Liver (tissue), 9 donors: ENCODE measurements around the gene SYNGR2. TPM values are rescaled to one million over a fixed set of nuclear protein-coding genes. Genes with fewer than 3 reads are reported as not detected.

ENCODE experiments used
- DNase-seq: peaks from one replicate; pipeline ENCODE4 v3.0.0-alpha.2; 2017; ENCODE audit warnings: low spot score
- H3K27ac ChIP-seq, 2 donors: one replicate each; pipeline ENCODE4 v1.7.0; 2013; ENCODE audit warnings: inconsistent platforms in 2 of 2, low read length in 2 of 2, control low read depth in 1 of 2, low read depth in 1 of 2, mild to moderate bottlenecking in 1 of 2
- H3K27me3 ChIP-seq, 4 donors: one replicate each; pipeline versions ENCODE4 v1.6.1 to v1.7.0; 2013; ENCODE audit warnings: low read length in 3 of 4, inconsistent platforms in 1 of 4, mild to moderate bottlenecking in 1 of 4, moderate library complexity in 1 of 4; ENCODE audit not compliant: control insufficient read depth in 4 of 4, insufficient read depth in 4 of 4
- H3K36me3 ChIP-seq, 4 donors: one replicate each; pipeline versions ENCODE4 v1.6.1 to v1.7.0; 2013; ENCODE audit warnings: low read length in 3 of 4, mild to moderate bottlenecking in 3 of 4, low read depth in 1 of 4, moderate library complexity in 1 of 4; ENCODE audit not compliant: control insufficient read depth in 4 of 4, insufficient read depth in 3 of 4
- H3K4me1 ChIP-seq, 4 donors: one replicate each; pipeline versions ENCODE4 v1.6.1 to v1.7.0; 2013; ENCODE audit warnings: low read length in 3 of 4, mild to moderate bottlenecking in 3 of 4, moderate library complexity in 1 of 4; ENCODE audit not compliant: control insufficient read depth in 4 of 4, insufficient read depth in 4 of 4
- H3K4me3 ChIP-seq, 3 donors: one replicate each; pipeline versions ENCODE4 v1.6.1 to v1.7.0; 2013; ENCODE audit warnings: low read length in 3 of 3, control low read depth in 1 of 3, low read depth in 1 of 3, mild to moderate bottlenecking in 1 of 3
- H3K9ac ChIP-seq, 2 donors: one replicate each; pipeline ENCODE4 v1.7.0; 2013; ENCODE audit warnings: low read length in 2 of 2, mild to moderate bottlenecking in 2 of 2, moderate library complexity in 2 of 2, control low read depth in 1 of 2, low read depth in 1 of 2
- H3K9me3 ChIP-seq, 4 donors: one replicate each; pipeline versions ENCODE4 v1.6.1 to v1.7.0; 2013; ENCODE audit warnings: low read length in 3 of 4; ENCODE audit not compliant: control insufficient read depth in 4 of 4
- ATF3 ChIP-seq: IDR thresholded peaks from 2 replicates; pipeline ENCODE4 v1.6.1; 2016; ENCODE audit warnings: antibody characterized with exemption
- CTCF ChIP-seq: fragments of 150-350 bp; IDR thresholded peaks from 2 replicates; pipeline ENCODE4 v1.5.1; 2017; ENCODE audit warnings: improper control_type of control experiment, low read depth, low read length; ENCODE audit not compliant: missing input control
- EGR1 ChIP-seq, 2 donors: IDR thresholded peaks; 2 replicates each; pipeline ENCODE4 v1.6.1; 2016 to 2018; ENCODE audit warnings: antibody characterized with exemption in 2 of 2, low read depth in 2 of 2
- FOXA1 ChIP-seq: IDR thresholded peaks from 2 replicates; pipeline ENCODE4 v1.6.1; 2016; ENCODE audit warnings: antibody characterized with exemption
- FOXA2 ChIP-seq: IDR thresholded peaks from 2 replicates; pipeline ENCODE4 v1.6.1; 2016; ENCODE audit warnings: antibody characterized with exemption
- HNF4A ChIP-seq, 2 donors: conservative IDR thresholded peaks; 2 replicates each; pipeline ENCODE4 v1.6.1; 2016; ENCODE audit warnings: antibody characterized with exemption in 2 of 2, mild to moderate bottlenecking in 2 of 2
- HNF4G ChIP-seq: IDR thresholded peaks from 2 replicates; pipeline ENCODE4 v1.6.1; 2016; ENCODE audit warnings: antibody characterized with exemption
- JUND ChIP-seq, 2 donors: IDR thresholded peaks; 2 replicates each; pipeline ENCODE4 v1.6.1; 2016; ENCODE audit warnings: antibody characterized with exemption in 2 of 2
- MAX ChIP-seq: IDR thresholded peaks from 2 replicates; pipeline ENCODE4 v1.6.1; 2016; ENCODE audit warnings: antibody characterized with exemption
- NR2F2 ChIP-seq: IDR thresholded peaks from 2 replicates; pipeline ENCODE4 v1.6.1; 2016; ENCODE audit warnings: antibody characterized with exemption
- RAD21 ChIP-seq, 2 donors: IDR thresholded peaks; 2 replicates each; pipeline ENCODE4 v1.6.1; 2016; ENCODE audit warnings: antibody characterized with exemption in 2 of 2, mild to moderate bottlenecking in 2 of 2
- RXRA ChIP-seq, 2 donors: IDR thresholded peaks; 2 replicates each; pipeline ENCODE4 v1.6.1; 2017 to 2018; ENCODE audit warnings: antibody characterized with exemption in 2 of 2, mild to moderate bottlenecking in 1 of 2
- SP1 ChIP-seq: IDR thresholded peaks from 2 replicates; pipeline ENCODE4 v1.6.1; 2018; ENCODE audit warnings: antibody characterized with exemption, mild to moderate bottlenecking
- YY1 ChIP-seq: IDR thresholded peaks from 2 replicates; pipeline ENCODE4 v1.6.1; 2016; ENCODE audit warnings: antibody characterized with exemption, mild to moderate bottlenecking
- ZBTB33 ChIP-seq: IDR thresholded peaks from 2 replicates; pipeline ENCODE4 v1.6.1; 2016; ENCODE audit warnings: antibody characterized with exemption
- WGBS: extraction: QIAGEN DNeasy Blood & Tissue Kit; methylation state at CpG from one replicate; pipeline ENCODE4 v1.1.7; 2013; 5-methylcytosine and 5-hydroxymethylcytosine counted together
- polyA plus RNA-seq, 2 donors: library from polyadenylated mRNA; stranded (reverse) in 1 of 2; unstranded in 1 of 2; fragments of 200-250 nt in 1 of 2; fragments of >200 nt in 1 of 2; fragmentation: Nextera tagmentation in 1 of 2; extraction: Ambion mirVana in 1 of 2; gene quantifications; one replicate each; pipeline versions ENCODE4 v1.2.1 to v1.2.3, GENCODE V29; 2013 to 2015
- total RNA-seq, 2 donors: library from RNA; depleted of rRNA; stranded (reverse); fragments of >200 nt; gene quantifications; one replicate each; pipeline ENCODE4 v1.2.3, GENCODE V29; 2014
- donor health status: healthy.
- donor health status: healthy.
- donor health status: healthy.
- donor health status: healthy.
- donor health status: healthy.

The SYNGR2 gene
- total and polyA plus RNA-seq, 4 donors = 27.9 to 84.7 (median 55.2) TPM

GRCh38 chr17:78196716-78197115 is 28.3 kb downstream of the SYNGR2 start:
- H3K36me3 ChIP-seq = peaks cover 21 to 33% (median 28%) of the 10 kb centered on the region in 4 donors
- DNase-seq = no peak
- H3K9ac ChIP-seq = no peak overlapping the region
- H3K9me3 ChIP-seq = no peaks in the 10 kb centered on the region
- TF ChIP-seq RXRA (IDR thresholded peaks at IDR 0.05) = no peak
- no peak for TF ChIP-seq RAD21 (IDR thresholded peaks at IDR 0.05)
- no peak for TF ChIP-seq EGR1 (IDR thresholded peaks at IDR 0.05; ENCODE audit: low read depth in 2 of 2)
- no peak for TF ChIP-seq FOXA2
- TF ChIP-seq HNF4G = no peak
- no peak for TF ChIP-seq JUND (IDR thresholded peaks at IDR 0.05)
- WGBS = 92% methylated on average over 5 of the region's 5 CpGs
- H3K4me1 ChIP-seq = peaks cover 0 to 10% (median 3%) of the 10 kb centered on the region in 4 donors
- H3K27ac ChIP-seq = no peak overlapping the region
- H3K4me3 ChIP-seq = no peak overlapping the region
- no peaks in the 10 kb centered on the region for H3K27me3 ChIP-seq

- no peak overlapping the region for H3K9ac ChIP-seq
- H3K27ac ChIP-seq = no peak overlapping the region
- TF ChIP-seq EGR1 (IDR thresholded peaks at IDR 0.05; ENCODE audit: low read depth in 2 of 2) (no peak), HNF4A (conservative IDR thresholded peaks at IDR 0.05) (no peak), RXRA (IDR thresholded peaks at IDR 0.05) (no peak), ZBTB33 (no peak), YY1 (no peak), ATF3 (no peak), NR2F2 (no peak), FOXA1 (no peak), JUND (IDR thresholded peaks at IDR 0.05) (no peak)
- H3K9me3 ChIP-seq = no peaks in the 10 kb centered on the region
- no peak for DNase-seq
- H3K27me3 ChIP-seq = no peaks in the 10 kb centered on the region
- 85% methylated on average over 9 of the region's 9 CpGs for WGBS
- H3K36me3 ChIP-seq = peaks cover 21 to 33% (median 29%) of the 10 kb centered on the region in 4 donors
- no peak overlapping the region for H3K4me3 ChIP-seq
- H3K4me1 ChIP-seq = peaks cover 0 to 10% (median 3%) of the 10 kb centered on the region in 4 donors
These were observed 28.9 kb downstream of the SYNGR2 start for GRCh38 chr17:78197147-78197832.

GRCh38 chr17:78200451-78200850 is 32.1 kb downstream of the SYNGR2 start:
- Histone ChIP-seq H3K4me3 (no peak overlapping the region), H3K36me3 (peaks cover 23 to 47% (median 33%) of the 10 kb centered on the region in 4 donors), H3K9me3 (no peaks in the 10 kb centered on the region), H3K27ac (no peak overlapping the region), H3K27me3 (no peaks in the 10 kb centered on the region), H3K4me1 (peaks cover 0 to 6% (median 1%) of the 10 kb centered on the region in 4 donors), H3K9ac (no peak overlapping the region)
- no peak for TF ChIP-seq SP1
- TF ChIP-seq MAX = no peak
- TF ChIP-seq HNF4A (conservative IDR thresholded peaks at IDR 0.05) = peak in 1 of 2 donors; percentile 35
- TF ChIP-seq CTCF = no peak
- WGBS = 72% methylated on average over 6 of the region's 6 CpGs
- no peak for DNase-seq
